Measurements from ENCODE around the gene NPIPA1.
A peak's percentile ranks its signal among the peaks of the same experiment; 100 is the strongest.
"Not testable (repeated sequence)": the region's sequence is repeated elsewhere in the genome, so short reads cannot be mapped to it uniquely, and the experiment has no call there.

The NPIPA1 gene

DNA sequence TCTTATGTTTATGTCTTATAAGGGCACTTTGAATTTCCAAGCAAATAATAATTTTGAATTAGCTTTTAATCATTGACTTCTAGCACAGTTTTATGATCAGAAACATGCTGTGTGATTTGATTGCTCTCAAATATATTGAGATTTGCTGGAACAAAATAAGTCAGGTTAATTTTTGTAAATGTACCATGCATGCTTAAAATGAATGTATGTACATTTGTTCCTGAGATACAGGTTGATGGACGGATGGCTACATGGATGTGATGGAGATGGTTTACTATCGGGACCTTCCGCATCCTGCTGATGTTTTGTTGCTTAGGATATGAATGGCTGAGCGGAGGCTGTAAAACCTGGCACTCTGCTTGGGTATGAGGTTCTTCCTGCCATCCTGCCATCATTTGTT is at the start of gene NPIPA1:
Gene NPIPA1 (plus strand): TSS at position 301 of the 400 bp plus-strand sequence. CDS start 0 bp downstream, at position 301.
- not testable (repeated sequence) for H3K27me3 Mint-ChIP-seq; H3K4me1 Mint-ChIP-seq (ENCODE audit: low read depth); H3K9me3 Mint-ChIP-seq; H3K36me3 Mint-ChIP-seq (ENCODE audit: low read depth); H3K27ac Mint-ChIP-seq; H3K4me3 Mint-ChIP-seq

DNA sequence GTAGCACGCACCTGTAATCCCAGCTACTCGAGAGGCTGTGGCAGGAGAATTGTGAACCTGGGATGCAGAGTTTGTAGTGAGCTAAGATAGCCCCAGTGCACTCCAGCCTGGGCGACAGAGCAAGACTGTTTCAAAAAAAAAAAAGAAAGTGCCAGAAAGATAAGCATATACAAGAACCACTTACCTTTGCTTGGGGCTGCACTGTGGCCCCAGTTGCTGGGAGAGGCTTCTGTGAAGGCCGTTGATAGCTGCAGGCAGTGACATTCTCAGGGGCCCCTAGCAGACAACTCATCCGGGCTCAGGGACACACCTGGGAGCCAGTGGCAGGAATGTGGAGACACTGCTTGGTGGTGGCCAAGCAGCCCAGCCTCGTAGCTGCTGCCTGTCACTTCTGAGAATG is 45.1 kb upstream of the NPIPA1 start:
- H3K36me3 Mint-ChIP-seq (ENCODE audit: low read depth); H3K9me3 Mint-ChIP-seq; H3K4me3 Mint-ChIP-seq; H3K27ac Mint-ChIP-seq; H3K4me1 Mint-ChIP-seq (ENCODE audit: low read depth); H3K27me3 Mint-ChIP-seq: not testable (repeated sequence)

DNA sequence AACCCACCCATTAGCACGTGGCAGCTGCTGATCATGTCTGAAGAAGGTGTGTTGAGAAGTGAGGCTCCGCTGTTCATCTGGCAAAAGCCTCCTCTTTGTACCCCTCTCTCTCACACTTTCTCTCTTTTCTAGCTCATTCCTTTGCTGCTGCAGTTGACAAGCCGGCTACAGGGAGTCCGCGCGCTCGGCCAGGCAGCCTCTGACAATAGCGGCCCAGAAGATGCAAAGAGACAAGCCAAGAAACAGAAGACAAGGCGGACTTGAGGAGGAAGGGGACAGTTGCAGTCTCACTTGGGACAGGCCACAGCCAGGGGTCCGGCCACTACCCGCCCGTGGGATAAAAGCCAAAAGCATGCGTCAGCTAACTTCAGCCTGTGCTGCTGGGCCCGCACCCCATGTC is 41.9 kb upstream of the NPIPA1 start:
- H3K4me3 Mint-ChIP-seq; H3K4me1 Mint-ChIP-seq (ENCODE audit: low read depth); H3K36me3 Mint-ChIP-seq (ENCODE audit: low read depth); H3K27me3 Mint-ChIP-seq; H3K27ac Mint-ChIP-seq; H3K9me3 Mint-ChIP-seq: not testable (repeated sequence)

DNA sequence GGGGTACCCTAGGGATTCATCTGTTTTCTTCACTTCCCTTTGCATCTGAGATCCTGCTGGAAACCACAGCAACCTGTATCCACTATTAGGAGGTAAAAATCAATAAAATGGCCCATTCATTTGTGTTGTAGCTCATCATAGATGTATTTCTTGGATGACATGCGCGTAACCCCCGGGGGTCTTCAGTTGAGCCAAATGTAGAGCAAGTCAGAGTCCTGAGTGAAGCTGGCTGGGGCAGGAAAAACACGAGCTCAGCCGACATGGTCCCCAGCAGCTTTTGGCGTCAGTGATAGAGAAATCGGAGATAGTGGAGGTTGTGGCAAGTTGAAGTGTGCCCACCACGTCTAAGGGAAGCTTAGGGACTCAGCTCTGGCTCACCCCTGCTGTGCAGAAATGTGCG is 41.2 kb upstream of the NPIPA1 start:
- H3K9me3 Mint-ChIP-seq; H3K36me3 Mint-ChIP-seq (ENCODE audit: low read depth); H3K4me3 Mint-ChIP-seq; H3K4me1 Mint-ChIP-seq (ENCODE audit: low read depth); H3K27me3 Mint-ChIP-seq; H3K27ac Mint-ChIP-seq: not testable (repeated sequence)

DNA sequence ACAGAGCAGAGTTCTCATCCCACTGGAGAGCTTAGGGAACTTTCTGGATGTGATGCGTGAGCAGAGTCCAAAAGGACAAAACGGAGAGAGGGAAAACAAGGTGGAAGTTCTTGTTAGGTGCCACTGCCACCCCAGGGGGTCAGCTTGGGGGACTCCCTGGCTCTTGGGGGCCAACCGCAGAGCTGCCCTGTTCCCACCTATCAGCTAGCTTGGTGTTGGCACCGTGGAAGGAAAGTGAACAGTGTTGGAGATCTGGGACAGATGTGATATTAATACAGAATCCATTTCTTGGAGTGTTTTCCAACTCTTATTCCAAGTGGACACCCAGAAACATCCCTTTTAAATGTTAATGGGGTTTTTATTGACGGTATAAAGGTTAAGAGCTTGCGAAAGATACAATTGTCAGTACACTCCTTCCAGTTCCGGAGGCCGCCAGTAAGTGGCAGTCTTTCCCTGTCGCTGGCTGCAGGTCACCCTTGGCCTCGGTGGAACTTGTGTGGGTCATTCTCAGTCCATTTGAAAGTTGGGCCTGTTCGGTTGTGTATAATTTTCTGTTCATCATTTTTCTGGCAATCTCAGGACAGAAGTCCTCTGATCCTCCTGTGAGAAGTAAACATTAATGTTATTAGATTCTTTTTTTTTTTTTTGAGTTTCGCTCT is 40.1 kb upstream of the NPIPA1 start:
- not testable (repeated sequence) for H3K4me3 Mint-ChIP-seq; H3K27me3 Mint-ChIP-seq; H3K4me1 Mint-ChIP-seq (ENCODE audit: low read depth); H3K9me3 Mint-ChIP-seq; H3K27ac Mint-ChIP-seq; H3K36me3 Mint-ChIP-seq (ENCODE audit: low read depth)

DNA sequence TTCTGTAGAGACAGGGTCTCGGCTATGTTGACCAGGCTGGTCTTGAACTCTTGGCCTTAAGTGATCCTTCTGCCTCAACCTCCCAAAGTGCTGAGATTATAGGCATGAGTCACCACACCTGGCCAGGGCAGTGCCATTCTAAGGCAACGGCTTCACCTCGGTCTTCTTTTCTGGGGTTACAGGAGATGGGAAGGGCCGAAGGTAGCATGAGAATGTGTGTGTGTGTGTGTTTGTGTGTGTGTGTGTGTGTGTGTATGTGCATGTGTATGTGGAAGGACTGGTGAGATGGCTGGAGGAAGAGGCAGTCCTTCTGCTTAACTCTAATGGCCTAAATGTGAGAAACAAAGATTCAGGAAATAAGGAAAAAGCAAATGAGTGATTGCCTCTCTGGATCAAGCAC is 39.1 kb upstream of the NPIPA1 start:
- not testable (repeated sequence) for H3K9me3 Mint-ChIP-seq; H3K4me3 Mint-ChIP-seq; H3K4me1 Mint-ChIP-seq (ENCODE audit: low read depth); H3K36me3 Mint-ChIP-seq (ENCODE audit: low read depth); H3K27ac Mint-ChIP-seq; H3K27me3 Mint-ChIP-seq

DNA sequence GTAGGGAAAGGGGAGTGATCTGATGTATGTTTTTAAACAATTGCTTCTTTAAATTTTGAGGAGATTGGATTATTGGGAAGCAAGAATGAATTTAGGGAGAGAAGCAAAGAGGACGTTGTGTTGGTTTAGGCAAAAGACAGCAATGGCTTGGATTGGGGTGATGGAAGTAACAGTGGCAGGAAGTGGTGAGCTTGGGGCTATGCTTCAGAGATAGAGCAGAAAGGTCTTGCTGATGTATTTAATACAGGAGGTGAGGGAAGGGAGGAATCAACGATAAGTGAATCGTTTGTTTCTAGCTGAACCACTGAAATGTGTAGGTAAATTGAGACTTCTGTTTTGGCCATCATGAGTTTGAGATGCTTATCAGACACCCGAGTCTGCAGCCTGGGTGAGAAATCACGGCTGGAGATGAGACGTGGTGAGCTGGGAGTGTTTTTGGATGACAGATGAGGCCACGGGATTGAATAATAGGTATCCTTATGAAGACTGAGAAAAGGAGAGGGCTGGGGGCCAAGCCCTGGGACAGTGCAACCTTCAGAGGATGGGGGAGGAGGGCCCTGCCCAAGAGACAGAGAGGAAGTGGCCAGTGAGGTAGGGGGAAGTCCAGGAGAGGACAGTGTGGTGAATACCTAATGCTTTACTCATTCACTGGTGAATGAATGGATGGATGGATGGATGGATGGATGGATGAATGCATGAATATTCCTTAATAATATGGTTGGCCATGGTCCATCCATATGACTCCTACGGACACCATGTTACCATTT is 33.9 kb upstream of the NPIPA1 start:
- H3K9me3 Mint-ChIP-seq; H3K27me3 Mint-ChIP-seq; H3K4me1 Mint-ChIP-seq (ENCODE audit: low read depth); H3K36me3 Mint-ChIP-seq (ENCODE audit: low read depth); H3K27ac Mint-ChIP-seq; H3K4me3 Mint-ChIP-seq: not testable (repeated sequence)

DNA sequence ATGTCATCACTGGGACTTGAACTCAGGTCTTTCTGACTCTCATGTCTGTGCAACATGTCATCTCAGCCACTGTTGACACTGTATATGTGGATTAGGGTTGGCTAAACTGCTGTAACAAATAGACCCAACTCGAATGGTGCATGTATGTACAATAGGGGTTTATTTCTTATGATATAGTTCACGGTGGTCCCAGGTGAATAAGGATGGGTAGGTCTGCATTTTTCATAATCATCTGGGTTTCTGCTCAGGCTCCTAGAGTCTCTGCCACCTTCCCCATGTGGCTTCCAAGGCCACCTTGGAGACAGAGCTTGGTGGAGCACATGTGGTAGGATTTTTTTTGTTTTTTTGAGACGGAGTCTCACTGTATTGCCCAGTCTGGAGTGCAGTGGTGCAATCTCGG is 27.5 kb upstream of the NPIPA1 start:
- not testable (repeated sequence) for H3K27me3 Mint-ChIP-seq

DNA sequence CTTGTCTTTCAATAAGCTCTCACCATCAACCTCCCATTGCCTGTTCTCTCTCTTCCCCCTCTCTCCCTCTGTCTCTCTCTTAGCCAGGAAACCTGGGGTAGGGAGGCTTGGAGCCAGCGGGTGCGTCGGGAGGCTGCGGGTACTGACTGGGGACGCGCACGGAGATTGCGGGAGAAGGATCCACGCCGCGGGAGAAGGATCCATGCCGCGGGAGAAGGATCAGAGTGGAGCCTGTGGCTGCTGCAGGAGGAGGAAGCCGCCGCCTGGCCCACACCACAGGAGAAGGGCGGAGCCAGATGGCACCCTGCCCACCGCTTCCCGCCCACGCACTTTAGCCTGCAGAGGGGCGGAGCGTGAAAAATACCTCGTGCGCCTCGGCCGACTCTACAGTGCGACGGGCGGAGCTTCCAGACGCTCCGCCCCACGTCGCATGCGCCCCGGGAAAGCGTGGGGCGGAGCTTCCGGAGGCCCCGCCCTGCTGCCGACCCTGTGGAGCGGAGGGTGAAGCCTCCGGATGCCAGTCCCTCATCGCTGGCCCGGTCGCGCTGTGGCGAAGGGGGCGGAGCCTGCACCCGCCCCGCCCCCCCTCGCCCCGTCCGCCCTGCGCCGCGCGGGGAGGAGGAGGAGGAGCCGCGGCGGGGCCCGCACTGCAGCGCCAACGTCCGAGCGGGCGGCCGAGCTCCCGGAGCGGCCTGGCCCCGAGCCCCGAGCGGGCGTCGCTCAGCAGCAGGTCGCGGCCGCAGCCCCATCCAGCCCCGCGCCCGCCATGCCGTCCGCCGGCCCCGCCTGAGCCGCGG is 26.2 kb upstream of the NPIPA1 start:
- not testable (repeated sequence) for H3K27ac Mint-ChIP-seq; H3K36me3 Mint-ChIP-seq (ENCODE audit: low read depth); H3K9me3 Mint-ChIP-seq; H3K27me3 Mint-ChIP-seq; H3K4me3 Mint-ChIP-seq; H3K4me1 Mint-ChIP-seq (ENCODE audit: low read depth)

More for the DNA sequence above, 27.5 kb upstream of the NPIPA1 start:
- not testable (repeated sequence) for H3K4me1 Mint-ChIP-seq (ENCODE audit: low read depth); H3K36me3 Mint-ChIP-seq (ENCODE audit: low read depth); H3K27ac Mint-ChIP-seq; H3K4me3 Mint-ChIP-seq; H3K9me3 Mint-ChIP-seq

DNA sequence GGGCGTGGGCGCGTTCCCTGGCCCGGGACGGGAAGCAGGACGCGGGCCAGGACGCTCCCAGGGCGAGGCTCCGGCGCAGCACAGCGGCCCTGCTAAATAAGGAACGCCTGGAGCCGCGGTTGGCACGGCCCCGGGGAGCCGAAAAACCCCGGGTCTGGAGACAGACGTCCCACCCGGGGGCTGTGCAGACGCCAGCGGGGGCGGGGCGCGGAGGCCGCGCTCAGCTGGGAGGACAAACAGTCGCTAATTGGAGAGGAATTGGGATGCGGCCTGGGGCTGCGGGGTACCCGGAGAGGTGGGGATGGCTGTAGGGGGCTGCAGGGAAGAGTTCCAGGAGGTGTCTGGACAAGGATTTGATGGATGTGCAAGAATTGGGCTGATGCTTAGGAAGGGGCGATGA is 25.3 kb upstream of the NPIPA1 start:
- not testable (repeated sequence) for H3K27ac Mint-ChIP-seq; H3K9me3 Mint-ChIP-seq; H3K36me3 Mint-ChIP-seq (ENCODE audit: low read depth); H3K27me3 Mint-ChIP-seq; H3K4me1 Mint-ChIP-seq (ENCODE audit: low read depth)
- peak overlapping the region; percentile 78 for H3K4me3 Mint-ChIP-seq

DNA sequence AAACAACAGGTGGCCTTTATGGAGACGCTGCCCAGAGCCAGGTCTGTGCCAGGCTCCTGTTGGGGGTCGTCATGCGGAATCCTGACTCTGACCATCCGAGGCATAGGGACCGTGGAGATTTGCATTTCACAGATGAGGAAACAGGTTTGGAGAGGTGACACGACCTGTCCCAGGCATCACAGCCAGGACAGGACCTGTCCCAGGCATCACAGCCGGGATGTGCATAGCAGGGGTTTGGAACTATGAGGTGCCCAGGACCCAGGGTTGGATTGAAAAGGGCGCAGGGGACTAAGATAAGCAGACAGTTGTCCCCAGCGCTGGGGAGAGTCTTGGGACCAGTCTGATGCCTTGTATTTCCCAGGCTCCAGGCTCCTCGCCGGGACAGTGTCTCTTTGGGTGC is 24.7 kb upstream of the NPIPA1 start:
- H3K9me3 Mint-ChIP-seq; H3K27ac Mint-ChIP-seq; H3K4me1 Mint-ChIP-seq (ENCODE audit: low read depth); H3K4me3 Mint-ChIP-seq; H3K27me3 Mint-ChIP-seq; H3K36me3 Mint-ChIP-seq (ENCODE audit: low read depth): not testable (repeated sequence)

DNA sequence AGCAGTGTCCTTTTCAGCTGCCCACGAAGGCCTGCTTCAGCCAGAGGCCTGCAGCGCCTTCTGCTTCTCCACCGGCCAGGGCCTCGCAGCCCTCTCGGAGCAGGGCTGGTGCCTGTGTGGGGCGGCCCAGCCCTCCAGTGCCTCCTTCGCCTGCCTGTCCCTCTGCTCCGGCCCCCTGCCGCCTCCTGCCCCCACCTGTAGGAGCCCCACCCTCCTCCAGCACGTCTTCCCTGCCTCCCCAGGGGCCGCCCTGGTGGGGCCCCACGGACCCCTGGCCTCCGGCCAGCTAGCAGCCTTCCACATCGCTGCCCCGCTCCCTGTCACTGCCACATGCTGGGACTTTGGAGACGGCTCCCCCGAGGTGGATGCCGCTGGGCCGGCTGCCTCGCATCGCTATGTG is 18.7 kb upstream of the NPIPA1 start:
- H3K27ac Mint-ChIP-seq; H3K4me3 Mint-ChIP-seq; H3K36me3 Mint-ChIP-seq (ENCODE audit: low read depth); H3K9me3 Mint-ChIP-seq; H3K4me1 Mint-ChIP-seq (ENCODE audit: low read depth); H3K27me3 Mint-ChIP-seq: not testable (repeated sequence)

DNA sequence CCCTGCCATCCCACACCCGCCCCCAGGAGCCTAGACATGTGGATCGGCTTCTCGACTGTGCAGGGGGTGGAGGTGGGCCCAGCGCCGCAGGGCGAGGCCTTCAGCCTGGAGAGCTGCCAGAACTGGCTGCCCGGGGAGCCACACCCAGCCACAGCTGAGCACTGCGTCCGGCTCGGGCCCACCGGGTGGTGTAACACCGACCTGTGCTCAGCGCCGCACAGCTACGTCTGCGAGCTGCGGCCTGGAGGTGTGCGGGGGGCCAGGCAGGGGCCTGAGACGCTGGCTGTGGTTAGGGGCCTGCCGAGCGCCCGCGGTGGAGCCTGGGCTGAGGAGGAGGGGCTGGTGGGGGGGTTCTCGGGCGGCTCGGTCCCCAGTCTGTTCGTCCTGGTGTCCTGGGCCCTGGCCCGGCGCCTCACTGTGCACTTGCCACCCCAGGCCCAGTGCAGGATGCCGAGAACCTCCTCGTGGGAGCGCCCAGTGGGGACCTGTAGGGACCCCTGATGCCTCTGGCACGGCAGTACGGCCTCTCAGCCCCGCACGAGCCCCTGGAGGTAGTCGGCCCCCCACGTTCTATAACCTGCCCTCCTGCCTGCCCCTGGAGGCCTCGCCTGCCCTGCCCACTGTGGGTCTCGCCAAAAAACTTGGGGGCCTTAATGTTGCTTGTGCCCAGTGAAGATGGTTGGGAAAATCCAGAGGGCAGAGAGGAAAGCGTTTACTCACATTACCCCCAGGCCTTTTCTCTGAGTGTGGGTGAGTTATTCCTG is 17.2 kb upstream of the NPIPA1 start:
- H3K36me3 Mint-ChIP-seq (ENCODE audit: low read depth); H3K4me3 Mint-ChIP-seq; H3K4me1 Mint-ChIP-seq (ENCODE audit: low read depth); H3K27ac Mint-ChIP-seq; H3K9me3 Mint-ChIP-seq; H3K27me3 Mint-ChIP-seq: not testable (repeated sequence)

DNA sequence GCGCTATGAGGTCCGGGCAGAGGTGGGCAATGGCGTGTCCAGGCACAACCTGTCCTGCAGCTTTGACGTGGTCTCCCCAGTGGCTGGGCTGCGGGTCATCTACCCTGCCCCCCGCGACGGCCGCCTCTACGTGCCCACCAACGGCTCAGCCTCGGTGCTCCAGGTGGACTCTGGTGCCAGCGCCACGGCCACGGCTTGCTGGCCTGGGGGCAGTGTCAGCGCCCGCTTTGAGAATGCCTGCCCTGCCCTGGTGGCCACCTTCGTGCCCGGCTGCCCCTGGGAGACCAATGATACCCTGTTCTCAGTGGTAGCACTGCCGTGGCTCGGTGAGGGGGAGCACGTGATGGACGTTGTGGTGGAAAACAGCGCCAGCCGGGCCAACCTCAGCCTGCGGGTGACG is 15.0 kb upstream of the NPIPA1 start:
- not testable (repeated sequence) for H3K9me3 Mint-ChIP-seq; H3K4me1 Mint-ChIP-seq (ENCODE audit: low read depth); H3K27me3 Mint-ChIP-seq; H3K4me3 Mint-ChIP-seq; H3K27ac Mint-ChIP-seq; H3K36me3 Mint-ChIP-seq (ENCODE audit: low read depth)

DNA sequence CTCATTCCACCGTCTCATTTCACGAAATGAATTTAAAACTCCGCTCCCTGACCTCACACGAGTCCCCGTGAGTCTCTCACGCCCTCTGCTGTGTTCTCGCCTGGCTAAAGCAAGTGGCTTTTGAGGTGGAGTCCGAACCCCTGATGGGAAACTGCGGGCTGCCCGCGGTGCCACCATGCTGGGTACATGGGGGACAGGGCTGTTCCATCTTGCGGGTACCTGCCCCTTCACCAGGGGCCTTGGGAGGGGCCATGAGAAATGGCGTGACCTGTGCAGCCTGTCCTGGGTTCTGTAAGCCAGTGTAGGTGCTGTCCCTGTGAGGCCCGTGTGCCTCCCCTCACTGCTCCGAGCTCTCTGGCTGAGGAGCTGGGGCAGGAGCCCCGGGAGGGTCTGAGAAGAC is 14.3 kb upstream of the NPIPA1 start:
- not testable (repeated sequence) for H3K4me3 Mint-ChIP-seq; H3K36me3 Mint-ChIP-seq (ENCODE audit: low read depth); H3K27ac Mint-ChIP-seq; H3K27me3 Mint-ChIP-seq; H3K9me3 Mint-ChIP-seq; H3K4me1 Mint-ChIP-seq (ENCODE audit: low read depth)

Data from stimulated activated naive CD8-positive, alpha-beta T cell treated with anti-CD3 and anti-CD28 coated beads, Interleukin-15, Interleukin-2, amounts not matched to agents 100 ng/mL and 50 ng/mL, for 24 hours (primary cell).